Femur (tissue), 1 donor: ENCODE measurements around the gene TMEM81.

Experiments
- DNase-seq: peaks from one replicate; pipeline ENCODE4 v3.0.0-alpha.2; 2017

The TMEM81 gene, protein sequence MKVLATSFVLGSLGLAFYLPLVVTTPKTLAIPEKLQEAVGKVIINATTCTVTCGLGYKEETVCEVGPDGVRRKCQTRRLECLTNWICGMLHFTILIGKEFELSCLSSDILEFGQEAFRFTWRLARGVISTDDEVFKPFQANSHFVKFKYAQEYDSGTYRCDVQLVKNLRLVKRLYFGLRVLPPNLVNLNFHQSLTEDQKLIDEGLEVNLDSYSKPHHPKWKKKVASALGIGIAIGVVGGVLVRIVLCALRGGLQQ

DNA sequence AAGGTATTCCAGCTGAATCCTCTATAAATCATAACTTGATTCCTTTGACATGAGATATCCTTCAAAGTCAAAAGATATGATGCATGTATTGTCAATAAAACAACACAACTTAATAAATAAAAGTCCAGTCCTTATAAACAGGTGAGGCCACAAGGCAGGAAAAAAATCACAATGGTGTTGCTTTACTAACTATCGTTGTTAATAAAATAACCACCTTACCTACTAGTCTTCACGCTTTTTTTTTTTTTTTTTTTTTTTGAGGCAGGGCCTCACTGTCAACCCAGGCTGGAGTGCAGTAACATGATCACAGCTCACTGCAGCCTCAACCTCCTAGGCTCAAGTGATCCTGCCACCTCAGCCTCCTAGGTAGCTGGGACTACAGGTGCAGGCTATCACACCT lies at the start of gene TMEM81:
Gene TMEM81, minus strand, starts transcription at position 101 of the 400 bp plus-strand sequence. CDS start 140 bp downstream, outside the sequence.
- DNase-seq: no peak

DNA sequence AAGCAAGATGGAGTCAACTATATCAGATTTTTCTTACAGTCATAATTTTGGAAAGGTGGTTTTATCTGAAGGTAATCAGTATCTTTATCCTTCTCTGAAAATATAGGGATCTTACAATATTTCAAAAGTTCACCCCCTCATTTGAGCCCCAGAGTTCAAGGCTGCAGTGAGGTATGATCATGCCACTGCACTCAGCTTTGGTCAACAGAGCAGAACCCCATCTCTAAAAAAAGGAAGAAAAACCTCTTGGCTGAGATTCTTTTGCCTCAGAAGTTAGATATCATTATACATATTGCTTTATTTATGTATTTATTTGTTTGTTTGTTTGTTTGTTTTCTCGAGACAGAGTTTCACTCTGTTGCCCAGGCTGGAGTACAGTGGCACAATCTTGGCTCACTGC lies 49.0 kb upstream of the TMEM81 start:
- no peak for DNase-seq

- no peak for DNase-seq
Measured at GRCh38 chr1:205129447-205130029, 45.3 kb upstream of the TMEM81 start.

DNA sequence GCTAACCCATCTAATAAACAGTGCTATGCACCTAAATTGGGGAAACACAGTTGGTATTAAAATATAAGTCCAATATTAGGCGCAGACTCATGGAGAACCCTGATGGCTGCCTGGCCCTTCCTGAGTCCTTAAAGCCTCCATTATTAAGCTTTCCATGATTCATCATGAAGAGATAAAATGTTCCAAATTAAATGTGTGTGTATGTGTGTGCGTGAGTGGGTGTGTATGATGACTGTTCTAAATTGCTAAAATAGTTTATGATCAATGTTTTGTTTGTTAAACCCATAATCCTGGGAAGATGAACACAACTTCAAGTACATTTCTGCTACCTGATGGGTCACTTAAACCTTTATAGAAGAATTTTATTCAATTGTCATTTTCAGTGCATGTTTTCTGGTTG lies 43.8 kb upstream of the TMEM81 start:
- no peak for DNase-seq

DNA sequence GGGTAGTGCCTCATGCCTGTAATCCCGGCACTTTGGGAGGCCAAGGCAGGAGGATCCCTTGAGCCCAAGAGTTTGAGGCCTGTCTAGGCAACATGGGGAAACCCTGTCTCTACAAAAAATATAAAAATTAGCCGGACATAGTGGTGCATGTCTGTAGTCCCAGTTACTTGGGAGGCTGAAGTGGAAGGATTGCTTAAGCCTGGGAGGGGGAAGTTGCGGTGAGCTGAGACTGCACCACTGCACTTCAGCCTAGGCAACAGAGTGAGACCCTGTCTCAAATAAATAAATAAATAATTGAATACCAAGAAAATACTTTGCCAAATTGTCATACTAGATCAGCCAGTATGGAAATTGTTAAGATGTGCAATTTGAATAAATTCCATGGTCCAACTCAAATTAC lies 43.4 kb upstream of the TMEM81 start:
- no peak for DNase-seq

DNA sequence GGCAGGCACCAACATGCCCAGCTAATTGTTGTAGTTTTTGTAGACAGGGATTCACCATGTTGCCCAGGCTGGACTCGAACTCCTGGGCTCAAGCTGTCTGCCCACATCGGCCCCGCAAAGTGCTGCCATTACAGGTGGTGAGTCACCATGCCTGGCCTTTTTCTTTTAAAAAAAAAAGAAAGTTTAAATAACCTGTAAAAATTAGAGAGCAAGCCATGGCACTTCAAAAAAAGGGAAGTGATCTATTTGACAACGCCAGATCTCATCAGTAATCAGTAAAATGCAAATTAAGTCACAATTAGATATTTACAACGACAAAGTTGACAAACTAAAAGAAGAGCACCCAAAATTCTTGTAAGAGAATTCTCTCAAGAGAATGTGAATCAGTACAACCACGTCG lies 40.5 kb upstream of the TMEM81 start:
- no peak for DNase-seq

DNA sequence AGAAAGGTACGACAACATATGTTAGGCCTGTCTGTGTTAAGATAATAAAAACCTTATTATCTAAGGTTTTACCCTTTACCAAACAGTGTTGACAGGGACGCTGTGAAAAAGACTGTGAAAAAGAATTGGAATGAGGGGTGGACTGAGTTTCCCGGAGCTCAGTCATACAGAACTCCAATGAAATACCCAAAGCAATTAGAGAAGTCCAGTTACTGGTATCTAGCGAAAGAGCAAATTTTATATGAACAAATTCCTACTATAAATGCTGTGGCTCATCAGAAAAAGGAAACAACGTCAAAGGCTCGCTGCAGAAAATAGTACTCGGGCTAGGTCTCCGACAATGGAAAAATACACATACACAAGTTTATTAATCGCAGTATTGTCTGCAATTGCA lies 38.2 kb upstream of the TMEM81 start:
- DNase-seq: no peak

DNA sequence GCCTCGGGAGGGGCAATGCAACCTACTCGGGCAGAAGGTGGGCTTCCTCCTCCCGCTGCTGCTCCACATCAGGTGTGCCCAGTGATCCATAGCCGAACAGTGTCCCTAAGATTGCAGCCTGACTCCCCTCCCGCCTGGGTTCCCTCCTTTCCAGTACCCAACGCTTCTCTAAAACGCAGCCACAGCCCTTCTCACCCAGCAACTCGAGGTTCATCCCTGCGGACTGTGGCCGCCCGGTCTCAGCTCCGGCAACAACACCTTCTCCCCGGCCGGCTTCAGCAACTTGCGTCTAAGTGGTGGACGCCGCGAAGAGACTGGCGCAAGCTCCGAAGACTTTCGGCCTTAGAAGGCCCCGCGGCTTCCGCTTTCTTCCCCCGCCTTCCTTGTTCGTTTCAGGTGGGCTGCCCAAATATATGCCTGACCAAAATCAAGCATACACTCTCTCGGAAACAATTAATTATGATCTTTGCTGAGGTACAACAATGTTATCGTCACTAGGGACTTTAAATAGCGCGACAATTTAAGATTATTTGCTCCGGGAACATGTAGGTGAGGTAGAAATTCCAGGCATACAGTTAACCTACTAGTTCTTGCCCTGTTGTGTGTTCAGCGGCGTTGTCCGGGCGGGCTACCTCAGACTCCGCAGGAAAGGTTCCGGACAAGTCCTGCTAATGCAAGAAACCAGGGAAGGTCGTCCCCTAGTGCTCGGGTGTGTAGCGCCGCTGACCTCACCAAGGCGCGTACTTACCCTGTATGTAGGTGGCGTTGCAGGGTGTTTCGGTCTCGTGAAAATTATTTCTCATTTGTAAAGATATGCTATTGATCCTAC lies 37.6 kb upstream of the TMEM81 start, which contains the start of gene RBBP5:
Gene RBBP5, minus strand, starts transcription at position 319 of the 829 bp plus-strand sequence. Its CDS starts 105 bp downstream, at position 214.
- DNase-seq: peak; percentile 97

- DNase-seq: no peak
Measured at GRCh38 chr1:205118752-205119151, 34.5 kb upstream of the TMEM81 start.

DNA sequence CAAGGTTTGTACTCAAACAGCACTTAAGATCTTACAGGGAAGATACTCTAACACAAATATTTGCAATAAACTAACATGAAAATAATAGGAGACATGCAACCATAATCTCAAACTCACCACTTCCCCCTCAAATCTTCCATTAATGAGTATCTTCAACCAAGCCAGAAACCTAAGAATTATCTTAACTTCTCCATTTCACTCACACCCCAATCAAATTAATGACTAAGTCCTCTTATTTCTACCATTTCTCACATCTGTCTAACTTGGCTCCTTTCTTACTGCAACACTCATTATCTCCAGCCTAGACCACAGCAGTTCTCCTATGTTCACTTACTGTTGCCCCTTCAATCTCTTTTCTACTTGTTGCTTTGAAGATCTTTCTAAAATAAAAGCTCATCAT lies 27.1 kb upstream of the TMEM81 start:
- DNase-seq: no peak

GRCh38 chr1:205109711-205110110 lies 25.5 kb upstream of the TMEM81 start:
- no peak for DNase-seq

- no peak for DNase-seq
Measured at GRCh38 chr1:205109269-205109668, 25.0 kb upstream of the TMEM81 start.

DNA sequence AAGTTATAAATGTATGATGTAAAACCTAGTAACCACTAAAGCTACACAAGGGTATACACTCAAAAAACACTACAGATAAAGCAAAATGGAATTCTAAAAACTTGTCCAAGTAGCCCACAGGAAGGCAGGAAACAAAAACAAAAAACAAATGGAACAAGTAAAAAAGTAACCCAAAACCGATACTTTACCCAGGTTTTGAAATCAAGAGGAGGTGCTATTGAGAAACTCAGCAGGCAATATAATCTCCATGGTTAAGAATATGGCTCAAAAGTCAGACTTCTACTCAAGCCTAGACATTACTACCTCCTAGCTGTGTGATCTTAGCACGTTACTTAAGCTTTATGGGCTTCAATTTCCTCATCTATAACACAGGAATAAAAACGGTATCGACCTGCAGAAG lies 24.2 kb upstream of the TMEM81 start:
- DNase-seq: no peak

- DNase-seq: no peak
Measured at GRCh38 chr1:205107327-205107726, 23.1 kb upstream of the TMEM81 start.

GRCh38 chr1:205102404-205102803 lies 18.1 kb upstream of the TMEM81 start:
- no peak for DNase-seq

- DNase-seq: no peak
Measured at GRCh38 chr1:205098242-205098641, 14.0 kb upstream of the TMEM81 start.

GRCh38 chr1:205095422-205095821 lies 11.2 kb upstream of the TMEM81 start:
- DNase-seq: no peak

GRCh38 chr1:205091043-205091740 lies 6.9 kb upstream of the TMEM81 start:
- no peak for DNase-seq

DNA sequence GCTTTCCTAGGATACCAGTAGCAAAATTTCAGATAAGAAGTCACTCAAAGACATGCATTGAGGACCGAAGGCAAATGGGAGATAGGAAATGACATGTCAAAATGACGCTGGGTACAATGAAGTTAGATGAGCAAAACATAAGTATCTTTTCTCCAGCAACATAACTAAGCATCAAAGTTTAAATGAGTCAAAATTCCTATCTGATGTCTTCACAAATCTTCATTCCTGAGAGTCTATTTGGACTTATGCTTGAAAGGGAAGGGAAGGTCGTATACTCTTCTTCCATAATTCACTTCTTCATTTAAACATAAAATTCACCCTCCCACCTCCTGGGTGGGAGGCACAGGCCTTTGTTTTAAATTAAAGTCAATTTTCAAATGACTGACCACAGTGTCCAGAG lies 4.1 kb upstream of the TMEM81 start:
- no peak for DNase-seq

DNA sequence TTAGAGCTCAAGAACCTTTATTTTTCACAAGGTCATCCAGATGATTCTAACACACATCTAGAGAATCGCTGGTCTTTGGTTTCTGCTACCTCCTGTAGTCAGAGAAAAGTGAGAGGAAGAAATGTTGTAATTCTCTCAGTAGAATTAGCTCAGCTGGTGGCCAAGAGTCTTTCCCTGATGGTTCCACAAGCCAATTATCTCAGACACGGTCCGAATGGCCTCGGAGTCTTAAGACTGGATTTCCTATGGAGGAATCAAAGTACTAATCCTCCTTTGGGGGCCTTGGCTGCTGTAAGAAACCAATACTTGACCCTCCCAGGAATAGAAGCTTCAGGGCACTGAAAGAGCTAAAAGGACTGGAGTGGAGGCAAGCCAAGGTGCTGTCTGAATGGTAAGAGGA lies 1.8 kb downstream of the TMEM81 start:
- no peak for DNase-seq

DNA sequence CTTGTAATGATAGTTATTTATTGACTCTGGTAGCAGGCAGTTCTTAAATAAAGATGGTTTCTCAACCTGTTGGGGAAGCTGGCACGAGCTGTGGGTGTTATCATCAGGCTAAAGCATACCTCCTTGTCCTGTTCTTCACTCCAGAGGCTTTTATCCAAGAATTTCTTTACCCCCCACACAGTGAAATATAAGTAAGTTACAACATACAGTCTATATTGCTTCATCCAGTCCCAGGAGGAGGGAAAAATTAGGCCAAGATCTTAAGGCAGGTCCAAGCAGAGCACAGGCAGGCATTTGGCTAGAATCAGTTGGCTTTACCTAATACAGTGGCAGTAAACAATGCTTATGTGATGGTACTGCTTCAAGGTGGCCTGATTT lies 6.3 kb downstream of the TMEM81 start:
- DNase-seq: no peak

GRCh38 chr1:205077158-205077933 lies 6.9 kb downstream of the TMEM81 start:
- DNase-seq: no peak
